Stimulated activated CD4-positive, alpha-beta T cell treated with anti-CD3 and anti-CD28 coated beads, Interleukin-2, amount 100 ng/mL, for 48 hours (primary cell): ENCODE measurements around the gene COX6B2.
A peak's percentile ranks its signal among the peaks of the same experiment; 100 is the strongest.
"Not testable (repeated sequence)": the region's sequence is repeated elsewhere in the genome, so short reads cannot be mapped to it uniquely, and the experiment has no call there.

ENCODE experiments used
- DNase-seq, 2 donors: peaks; one replicate each; pipeline ENCODE4 v3.0.0-alpha.2; 2020

Gene COX6B2, protein sequence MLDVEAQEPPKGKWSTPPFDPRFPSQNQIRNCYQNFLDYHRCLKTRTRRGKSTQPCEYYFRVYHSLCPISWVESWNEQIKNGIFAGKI

DNA sequence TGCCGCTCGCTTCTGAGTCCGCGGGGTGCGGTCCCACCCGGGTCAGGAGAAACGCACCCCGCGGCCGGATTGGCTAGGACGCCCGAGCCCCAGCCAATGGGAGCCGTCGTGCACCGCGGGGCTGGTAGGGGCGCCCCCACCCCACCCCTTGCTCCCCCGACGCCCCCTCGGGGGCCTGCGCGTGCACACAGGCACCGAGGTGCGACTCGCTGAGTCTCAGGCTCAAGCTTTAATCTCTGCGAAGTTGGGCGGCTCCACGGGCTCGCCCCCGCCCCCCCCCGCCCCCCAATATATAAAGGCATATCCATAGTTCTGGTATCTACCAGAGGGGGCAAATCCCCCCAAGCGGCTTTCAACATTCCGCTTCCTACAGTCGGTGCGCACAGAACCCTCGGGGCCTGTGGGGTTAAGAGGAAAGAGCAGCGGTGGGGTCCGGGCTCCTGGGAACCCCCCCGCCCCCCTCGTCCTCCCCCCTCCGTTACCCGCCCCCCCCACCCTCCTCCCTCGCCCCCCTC is at the start of gene COX6B2:
Gene COX6B2, minus strand, starts transcription at position 22 of the 515 bp plus-strand sequence. CDS start 198 bp downstream, outside the sequence.
- no peak for DNase-seq

DNA sequence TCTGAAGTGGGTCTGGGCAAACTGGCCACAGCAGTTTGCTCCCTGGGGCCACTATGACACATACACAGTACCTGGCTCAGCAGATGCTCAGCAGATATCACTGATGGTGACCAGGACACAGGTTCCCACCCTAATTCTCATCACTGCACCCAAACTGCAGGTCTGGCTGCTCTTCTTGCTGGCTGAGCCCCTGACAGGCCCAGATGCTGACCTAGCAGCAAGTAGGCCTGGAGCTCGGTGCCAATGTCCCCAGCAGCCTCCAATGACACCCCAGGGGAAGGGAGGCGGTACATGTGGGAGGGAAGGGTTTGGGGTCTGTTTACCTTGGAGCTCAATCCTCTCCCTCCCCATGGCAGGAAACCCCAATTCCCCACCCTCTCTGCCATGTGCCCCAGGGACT is 48.0 kb upstream of the COX6B2 start:
- no peak for DNase-seq

DNA sequence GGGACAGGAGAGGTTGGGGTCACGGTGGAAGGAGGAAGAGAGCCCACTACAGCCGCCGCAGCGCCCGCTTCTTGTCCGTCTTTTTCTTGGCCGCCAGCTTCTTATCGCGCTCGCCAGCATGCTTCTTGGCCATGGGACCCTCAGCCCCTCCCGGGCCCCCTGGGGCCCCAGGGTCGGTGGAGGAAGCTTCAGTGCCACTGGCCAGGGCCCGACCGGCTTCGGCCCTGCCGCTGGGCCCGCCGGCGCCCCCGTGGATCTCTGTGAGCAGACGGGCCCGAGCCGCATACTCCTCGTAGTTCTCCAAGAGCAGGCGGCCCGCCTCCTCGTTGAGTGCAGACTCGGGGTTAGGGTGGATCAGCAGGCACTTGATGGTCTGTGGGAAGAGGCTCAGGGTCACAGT is 46.9 kb upstream of the COX6B2 start:
- not testable (repeated sequence) for DNase-seq

DNA sequence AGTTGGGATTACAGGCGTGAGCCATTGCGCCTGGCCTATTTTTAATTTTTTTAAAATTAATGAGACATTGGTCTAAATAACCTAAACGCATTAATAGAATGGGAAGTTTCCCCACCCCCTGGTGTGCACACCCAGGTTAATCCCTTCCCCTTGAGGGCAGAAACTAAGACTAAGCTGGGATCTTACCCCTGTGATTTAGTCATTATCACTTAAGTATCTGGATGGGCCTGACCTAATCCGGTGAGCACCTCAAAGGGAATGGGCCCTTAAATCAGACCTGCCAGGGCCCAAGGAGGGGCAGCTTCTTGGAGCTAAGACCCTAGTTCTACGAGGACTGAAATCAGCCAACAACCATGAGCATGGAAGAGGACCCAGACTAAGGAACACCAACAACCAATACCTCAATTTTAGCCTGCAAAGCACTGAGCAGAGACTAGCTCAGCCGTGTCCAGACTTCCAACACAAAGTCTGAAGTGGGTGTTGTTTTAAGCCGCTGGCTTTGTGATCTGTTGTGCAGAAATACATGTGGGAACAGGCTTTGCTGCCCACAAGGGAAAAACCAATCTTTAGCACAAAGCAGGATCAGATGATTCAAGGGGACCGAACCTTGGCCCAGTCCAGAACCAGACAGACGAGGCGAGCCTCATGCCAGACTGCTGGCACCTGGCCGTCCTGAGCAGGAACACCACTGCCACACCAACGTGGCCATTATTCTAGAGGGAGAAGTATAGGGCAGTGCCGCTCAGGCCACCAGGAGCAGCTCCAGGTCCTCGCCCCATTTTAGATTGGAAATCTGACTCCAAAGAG is 46.0 kb upstream of the COX6B2 start:
- DNase-seq: no peak

DNA sequence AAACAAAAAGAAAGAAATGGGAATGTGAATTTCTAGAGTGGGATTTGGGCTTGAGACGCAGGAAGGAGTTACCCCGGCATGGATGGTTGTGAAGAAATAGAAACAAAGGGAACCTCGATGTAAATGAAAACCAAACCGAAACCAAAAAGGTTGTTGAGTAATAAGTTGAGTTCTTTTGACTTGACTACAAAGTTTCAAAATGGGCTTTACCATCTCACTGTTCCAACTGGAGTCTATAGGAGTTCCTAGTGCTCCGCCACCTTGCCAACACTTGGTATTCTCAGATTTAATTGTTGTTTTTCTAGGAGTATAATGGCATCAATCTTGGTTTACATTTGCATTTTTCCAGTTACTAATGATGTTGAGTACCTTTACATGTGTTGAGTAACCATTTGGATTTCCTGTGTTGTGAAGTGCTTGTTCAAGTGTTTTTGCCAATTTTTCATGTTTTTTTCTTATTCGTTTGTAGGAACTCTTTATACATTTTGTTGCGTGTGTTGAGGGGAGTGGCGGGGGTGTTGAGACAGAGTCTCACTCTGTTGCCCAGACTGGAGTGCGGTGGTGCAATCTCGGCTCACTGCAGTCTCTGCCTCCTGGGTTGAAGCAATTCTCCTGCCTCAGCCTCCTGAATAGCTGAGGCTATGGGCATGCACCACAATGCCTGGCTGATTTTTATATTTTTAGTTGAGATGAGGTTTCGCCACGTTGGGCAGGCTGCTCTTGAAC is 43.8 kb upstream of the COX6B2 start:
- no peak for DNase-seq

DNA sequence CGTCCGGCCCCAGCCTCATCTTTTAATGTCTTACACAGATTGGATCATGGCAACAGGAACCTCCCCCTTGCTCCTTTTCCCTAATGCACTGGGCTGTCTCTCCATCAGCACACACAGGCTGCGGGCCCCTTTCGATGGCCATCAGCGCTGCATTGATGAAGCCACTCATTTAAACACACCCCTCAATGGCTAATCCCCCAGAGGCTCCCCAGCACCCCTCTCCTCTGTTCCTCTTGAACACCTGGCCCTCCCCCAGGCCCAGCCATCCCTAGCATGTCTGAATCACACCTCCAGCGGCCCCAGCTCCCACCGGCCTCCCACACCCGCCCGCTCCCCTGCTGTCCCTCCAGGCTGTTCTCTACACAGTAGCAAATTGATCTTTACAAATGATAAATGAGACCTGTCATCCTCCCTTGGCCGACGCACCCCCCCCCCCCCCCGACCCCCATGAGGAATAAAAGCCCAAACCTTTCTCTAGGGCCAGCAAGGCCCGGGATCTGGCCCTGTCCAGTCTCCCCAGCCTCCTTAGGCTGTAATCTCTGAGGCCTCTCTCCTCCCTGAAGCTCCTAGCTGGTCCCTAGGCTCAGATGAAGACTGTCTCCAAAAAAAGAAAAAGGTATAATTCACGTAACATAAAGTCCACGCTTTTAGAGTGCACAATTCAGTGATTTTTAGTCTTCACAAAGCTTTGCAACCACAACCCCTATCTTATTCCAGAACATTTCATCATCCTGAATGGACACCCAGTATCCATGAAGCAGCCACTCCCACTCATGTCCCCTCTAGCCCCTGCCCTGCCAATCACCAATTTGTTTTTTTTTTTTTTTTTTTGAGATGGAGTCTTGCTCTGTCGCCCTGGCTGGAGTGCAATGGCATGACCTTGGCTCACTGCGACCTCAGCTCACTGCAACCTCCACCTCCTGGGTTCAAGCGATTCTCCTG is 38.6 kb upstream of the COX6B2 start:
- DNase-seq: no peak

DNA sequence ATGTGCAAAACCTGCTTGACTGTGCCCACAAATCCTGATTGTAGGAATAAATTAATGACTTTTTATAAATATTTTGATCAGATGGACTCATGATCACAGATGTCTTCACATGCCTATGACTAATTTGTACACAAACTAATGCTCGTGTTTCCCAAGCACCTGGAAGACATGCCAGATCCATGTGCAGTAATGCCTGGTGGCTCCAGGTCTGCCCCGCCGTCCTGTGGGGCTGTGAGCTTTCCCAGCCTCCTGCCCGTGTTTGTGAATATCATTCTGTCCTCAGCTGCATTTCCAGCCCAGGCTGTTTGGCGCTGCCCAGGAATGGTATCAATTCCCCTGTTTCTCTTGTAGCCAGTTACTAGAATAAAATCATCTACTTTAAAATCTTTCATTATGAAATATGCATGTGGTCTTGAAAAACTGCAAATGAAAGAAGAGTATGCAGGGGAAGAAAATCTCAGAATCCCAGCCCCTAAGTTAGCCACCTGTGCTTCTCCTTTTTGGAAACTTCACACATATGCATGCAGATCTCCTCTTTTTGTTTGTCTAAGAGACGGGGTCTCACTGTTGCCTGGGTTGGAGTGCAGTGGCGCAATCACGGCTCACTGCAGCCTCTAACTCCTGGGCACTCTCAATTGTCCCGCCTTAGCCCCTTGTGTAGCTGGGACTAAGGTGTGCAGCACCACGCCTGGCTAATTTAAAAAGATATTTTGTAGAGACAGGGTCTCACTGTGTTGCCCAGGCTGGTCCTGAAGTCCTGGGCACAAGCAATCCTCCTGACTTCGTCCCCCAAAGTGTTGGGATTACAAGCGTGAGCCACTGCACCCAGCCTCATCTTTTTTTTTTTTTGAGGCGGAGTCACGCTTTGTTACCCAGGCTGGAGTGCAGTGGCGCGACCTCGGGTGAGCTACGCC is 37.4 kb upstream of the COX6B2 start:
- DNase-seq: no peak

DNA sequence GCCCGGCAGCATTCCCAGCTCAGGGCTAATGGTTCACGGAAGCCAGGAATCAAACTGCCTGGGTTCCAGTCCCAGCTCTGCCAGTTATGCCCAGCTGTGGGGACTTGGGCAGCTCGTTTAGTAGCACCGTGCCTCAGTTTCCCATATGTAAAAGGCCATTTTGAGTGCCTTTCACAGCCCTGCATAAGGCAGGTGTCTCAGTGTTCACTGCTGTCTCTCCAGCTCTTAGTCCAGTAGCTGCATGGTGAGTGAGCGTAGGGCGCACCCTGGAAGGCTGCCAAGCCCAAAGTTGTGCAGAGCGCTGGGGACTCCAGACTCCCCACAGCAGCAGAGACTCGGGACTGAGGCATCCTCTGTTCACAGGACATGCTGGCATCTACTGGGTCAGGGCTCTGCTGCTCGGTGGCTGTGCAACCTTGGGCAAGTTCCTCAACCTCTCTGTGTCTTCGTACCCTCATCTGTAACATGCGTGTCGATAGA is 36.7 kb upstream of the COX6B2 start:
- no peak for DNase-seq

DNA sequence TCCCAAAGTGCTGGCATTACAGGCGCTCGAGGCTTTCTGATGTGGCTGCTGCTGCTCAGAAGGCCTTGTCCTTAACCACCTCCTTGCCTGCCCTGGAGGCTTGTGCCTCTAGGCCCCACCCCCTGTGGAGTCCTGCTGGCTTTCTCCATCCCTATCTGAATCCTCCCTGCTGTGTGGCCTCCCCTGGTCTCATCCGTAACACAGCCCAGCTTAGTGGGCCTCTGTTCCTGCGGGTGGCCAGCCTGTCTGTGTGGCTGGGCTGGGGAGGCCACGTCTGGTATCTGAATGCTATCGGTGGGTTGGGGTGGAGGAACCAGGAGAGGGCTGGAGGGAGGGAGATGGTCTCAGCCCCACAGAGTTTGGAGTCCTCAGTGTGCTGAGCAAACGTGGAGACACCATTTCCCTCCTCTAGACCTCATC is 36.0 kb upstream of the COX6B2 start:
- DNase-seq: no peak

DNA sequence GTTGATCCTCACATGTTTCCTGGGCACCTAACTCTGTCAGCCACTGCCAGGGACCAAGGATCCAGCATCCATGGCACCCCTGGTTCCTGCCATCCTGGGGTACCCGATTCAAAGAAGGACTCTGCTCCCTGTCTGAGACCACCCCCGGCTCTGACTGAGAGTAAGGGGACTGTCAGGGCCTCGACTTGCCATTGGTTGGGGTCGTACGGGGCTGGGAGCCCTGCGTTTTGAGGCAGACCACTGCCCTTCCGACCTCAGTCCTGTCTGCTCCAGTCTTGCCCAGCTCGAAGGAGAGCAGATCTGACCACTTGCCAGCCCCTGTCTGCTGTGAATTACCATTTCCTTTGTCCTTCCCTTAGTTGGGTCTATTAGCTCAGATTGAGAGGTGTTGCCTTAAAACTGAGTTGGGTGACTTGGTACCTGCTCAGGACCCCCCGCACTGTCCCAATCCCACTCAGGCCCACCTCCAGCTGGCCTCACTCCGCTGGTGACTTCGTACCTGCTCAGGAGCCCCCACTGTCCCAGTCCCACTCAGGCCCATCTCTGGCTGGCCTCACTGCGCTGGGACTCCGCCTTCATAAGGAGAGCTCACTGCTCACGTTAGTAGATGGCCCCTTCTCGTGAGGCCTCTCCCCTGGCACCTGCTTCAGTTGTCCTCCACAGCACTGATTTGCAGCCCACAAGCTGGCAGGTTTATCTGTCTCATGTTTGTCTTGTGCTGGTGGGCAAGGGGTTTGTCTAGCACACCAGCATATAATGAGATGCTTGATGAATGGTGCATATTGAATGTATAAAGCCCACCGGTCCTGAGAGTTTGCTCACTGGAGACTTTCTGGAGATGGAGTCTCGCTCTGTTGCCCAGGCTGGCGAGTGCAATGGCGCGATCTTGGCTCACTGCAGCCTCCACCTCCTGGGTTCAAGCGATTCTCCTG is 35.1 kb upstream of the COX6B2 start:
- no peak for DNase-seq

DNA sequence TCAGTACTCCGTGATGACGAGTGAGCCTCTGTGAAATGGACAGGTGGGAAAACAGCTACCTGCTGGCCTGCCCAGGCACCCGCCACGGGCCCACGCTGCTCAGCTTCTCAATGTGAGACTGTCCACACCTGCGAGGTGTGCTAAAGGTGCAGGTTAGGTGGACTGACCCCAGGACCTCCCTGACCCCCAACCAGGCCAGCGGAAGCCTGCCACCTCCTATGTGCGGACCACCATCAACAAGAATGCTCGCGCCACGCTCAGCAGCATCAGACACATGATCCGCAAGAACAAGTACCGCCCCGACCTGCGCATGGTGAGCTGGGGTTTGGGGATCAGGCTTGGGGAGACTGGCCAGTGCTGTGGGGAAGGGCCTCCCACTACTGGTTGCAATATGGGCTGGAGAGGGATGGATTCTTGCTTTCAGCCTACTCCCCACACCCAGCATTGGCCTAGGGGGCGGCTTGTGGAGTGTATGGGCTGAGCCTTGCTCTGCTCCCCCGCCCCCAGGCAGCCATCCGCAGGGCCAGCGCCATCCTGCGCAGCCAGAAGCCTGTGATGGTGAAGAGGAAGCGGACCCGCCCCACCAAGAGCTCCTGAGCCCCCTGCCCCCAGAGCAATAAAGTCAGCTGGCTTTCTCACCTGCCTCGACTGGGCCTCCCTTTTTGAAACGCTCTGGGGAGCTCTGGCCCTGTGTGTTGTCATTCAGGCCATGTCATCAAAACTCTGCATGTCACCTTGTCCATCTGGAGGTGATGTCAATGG is 33.4 kb upstream of the COX6B2 start:
- no peak for DNase-seq

DNA sequence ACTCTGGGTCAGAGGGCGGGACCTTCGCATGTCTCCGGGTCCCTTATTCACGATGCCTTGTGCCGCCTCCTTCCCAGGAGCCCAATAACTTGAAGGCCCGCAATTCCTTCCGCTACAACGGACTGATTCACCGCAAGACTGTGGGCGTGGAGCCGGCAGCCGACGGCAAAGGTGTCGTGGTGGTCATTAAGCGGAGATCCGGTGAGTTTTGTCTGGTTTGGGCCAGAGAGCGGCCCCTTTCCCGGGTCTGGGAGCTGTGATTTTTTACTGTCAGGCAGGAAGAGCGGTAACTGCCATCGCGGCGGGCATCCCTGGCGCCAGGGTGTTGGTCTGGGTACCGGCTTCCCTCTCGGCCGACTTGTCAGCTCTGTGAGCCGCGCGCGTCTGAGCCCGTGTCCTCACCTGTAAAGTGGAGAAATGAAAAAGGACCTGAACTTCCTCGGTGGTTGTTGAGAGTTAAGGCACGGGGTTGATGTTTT is 32.0 kb upstream of the COX6B2 start:
- DNase-seq: no peak

DNA sequence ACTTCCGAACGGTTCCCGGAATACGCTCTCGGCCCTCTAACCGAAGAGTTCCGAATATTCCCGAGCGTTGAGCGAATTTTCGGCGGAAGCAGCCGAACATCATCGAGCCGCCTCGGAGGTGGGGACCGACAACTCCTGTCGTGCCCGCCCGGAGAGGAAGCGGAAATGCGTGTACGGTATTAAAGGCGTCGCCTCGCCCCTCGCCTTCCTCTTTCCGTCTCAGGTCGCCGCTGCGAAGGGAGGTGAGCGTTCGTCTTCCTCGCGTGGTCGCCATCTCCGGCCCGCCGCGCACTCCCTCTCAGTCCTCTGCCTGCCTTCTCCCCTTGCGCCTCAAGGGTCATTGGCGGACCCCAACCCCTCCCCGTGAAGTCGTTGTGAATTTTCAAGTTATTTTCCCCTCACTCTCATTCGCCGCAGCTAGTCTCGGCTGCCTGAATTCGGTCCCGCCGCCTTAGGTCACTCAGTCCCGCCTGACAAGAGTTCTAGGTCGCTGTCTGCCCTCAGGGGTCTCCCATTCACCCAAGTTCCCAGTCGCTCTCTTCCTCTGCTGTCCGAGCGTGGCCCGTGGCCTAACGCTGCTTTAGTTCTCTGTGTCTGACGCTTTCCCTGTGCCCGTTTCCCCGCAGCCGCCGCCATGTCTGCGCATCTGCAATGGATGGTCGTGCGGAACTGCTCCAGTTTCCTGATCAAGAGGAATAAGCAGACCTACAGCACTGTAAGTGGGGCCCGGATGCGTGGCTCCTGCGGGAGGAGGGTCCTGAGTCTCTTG is 31.4 kb upstream of the COX6B2 start, which contains the start of gene RPL28:
Gene RPL28, plus strand, starts transcription at position 209 of the 769 bp plus-strand sequence. Its CDS starts 426 bp downstream, at position 635.
- DNase-seq: peak; percentile 97 to 98

DNA sequence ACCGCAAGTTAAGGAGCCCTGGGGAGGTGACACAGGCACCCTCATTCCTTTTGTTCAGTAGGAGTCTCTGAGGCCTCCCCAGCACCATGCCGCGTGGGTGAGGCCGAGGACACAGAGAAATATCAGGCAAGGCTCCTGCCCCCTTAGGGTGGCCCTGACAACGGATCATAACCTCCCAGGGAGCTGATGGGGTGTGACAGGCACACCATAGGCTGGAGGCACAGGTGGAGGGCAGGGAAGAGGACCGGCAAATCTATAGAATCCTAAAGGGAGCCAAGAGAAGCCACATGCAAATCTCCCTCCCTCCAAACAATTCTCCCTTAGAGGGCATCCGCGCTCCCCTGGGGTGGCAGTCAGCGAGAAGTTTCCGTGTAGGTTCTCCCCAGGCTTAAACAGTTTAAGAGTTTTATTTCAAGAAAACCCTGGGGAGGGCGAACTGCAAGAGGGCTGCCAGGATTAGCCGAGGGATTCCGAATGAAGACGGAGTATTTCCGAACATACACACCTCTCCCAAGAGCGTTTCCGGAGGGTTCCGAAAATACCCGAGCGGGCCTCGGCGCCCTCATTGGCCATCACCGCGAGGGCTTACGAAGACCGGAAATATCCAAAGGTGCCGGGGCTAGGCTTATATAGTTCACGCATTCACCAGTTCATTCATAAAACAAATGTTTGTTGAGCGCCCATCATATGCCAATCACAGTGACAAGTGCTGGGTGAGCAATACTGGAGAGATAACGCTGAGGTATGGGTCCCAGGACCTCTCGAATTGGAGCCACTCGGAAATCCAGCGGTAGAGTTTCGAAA is 30.6 kb upstream of the COX6B2 start:
- DNase-seq: peak; percentile 94 to 95

DNA sequence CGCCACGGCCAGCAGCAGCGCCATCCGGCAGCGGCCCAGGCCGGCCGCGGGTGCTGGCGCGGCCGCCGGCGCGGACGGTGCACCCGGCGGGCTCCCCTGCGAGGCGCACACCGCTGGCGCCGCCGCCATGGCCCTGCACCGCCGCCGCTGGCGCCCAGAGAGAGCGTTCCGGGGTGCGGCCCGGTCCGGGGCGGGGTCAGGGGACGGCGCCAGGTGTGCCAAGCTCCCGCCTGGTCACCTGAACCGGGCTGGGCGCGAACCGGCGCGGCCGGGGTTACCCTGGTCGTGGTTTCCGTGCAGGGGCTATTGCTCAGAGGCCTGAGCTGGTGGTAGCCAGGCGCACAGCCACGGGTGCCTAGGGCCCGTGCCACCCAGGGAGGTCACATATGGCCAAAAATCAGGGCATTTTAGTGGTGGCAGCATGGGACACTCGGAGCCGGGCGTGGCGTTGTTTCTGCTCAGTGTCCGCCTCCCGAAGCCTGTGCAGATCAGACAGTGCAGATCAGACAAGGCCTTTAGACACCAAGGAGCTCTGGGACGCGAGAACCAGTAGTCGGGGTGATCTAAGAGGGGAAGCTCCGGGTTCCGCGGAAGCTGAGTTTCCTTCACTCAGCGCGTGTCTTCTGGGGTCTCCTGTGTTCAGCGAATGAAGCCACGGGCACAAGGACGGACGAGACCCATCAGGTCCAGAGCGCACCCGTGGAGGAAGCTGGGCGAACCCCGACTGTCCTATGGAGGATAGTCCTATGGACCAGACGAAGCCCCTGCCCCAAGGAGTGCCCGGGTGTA is 29.8 kb upstream of the COX6B2 start, which contains the start of gene TMEM238:
Gene TMEM238, minus strand, starts transcription at position 162 of the 789 bp plus-strand sequence. Its CDS starts 33 bp downstream, at position 129.
- peak in 1 of 2 donors; percentile 47 for DNase-seq
